GM23338 (cell line): ENCODE measurements around the gene ANKFY1. TPM values are rescaled to one million over a fixed set of nuclear protein-coding genes. Genes with fewer than 3 reads are reported as not detected.

Source experiments
- CREB1 ChIP-seq: fragments of 250-450 bp; sonication (Bioruptor Pico); IDR thresholded peaks from 2 replicates; pipeline ENCODE4 v1.5.0; 2020; ENCODE audit warnings: low read depth, mild to moderate bottlenecking, moderate library complexity
- JUNB ChIP-seq: IDR thresholded peaks from one replicate; pipeline ENCODE4 v1.6.1; 2016; ENCODE audit warnings: antibody characterized with exemption; ENCODE audit not compliant: unreplicated experiment
- REST ChIP-seq: IDR thresholded peaks from one replicate; pipeline ENCODE4 v1.6.1; 2018; ENCODE audit warnings: antibody characterized with exemption; ENCODE audit not compliant: unreplicated experiment
- ZNF114 ChIP-seq: fragments of 250-450 bp; sonication (Bioruptor Pico); IDR thresholded peaks from 2 replicates; pipeline ENCODE4 v1.5.0; 2020; ENCODE audit warnings: mild to moderate bottlenecking, moderate library complexity
- polyA plus RNA-seq: library from polyadenylated mRNA; unstranded; fragments of >200 nt; fragmentation: Nextera tagmentation; extraction: Ambion mirVana; gene quantifications from 2 replicates; pipeline ENCODE4 v1.2.1, GENCODE V29; 2016
- total RNA-seq: library from RNA; depleted of rRNA; stranded (reverse); fragments of >200 nt; shearing (Covaris generic); gene quantifications from 2 replicates; pipeline ENCODE4 v1.2.3, GENCODE V29; 2014
- TF ChIP-seq, protein P1 (sequence below): fragments of 250-450 bp; sonication (Bioruptor Pico); IDR thresholded peaks from 2 replicates; pipeline ENCODE4 v1.5.0; 2020; ENCODE audit warnings: mild to moderate bottlenecking, moderate library complexity
- TF ChIP-seq, protein P2 (sequence below): IDR thresholded peaks from 2 replicates; pipeline ENCODE4 v1.6.1; 2016; ENCODE audit warnings: antibody characterized with exemption

The ANKFY1 gene
- total and polyA plus RNA-seq, 2 experiments from 2014 or later: 12.9 to 44.4 TPM

DNA sequence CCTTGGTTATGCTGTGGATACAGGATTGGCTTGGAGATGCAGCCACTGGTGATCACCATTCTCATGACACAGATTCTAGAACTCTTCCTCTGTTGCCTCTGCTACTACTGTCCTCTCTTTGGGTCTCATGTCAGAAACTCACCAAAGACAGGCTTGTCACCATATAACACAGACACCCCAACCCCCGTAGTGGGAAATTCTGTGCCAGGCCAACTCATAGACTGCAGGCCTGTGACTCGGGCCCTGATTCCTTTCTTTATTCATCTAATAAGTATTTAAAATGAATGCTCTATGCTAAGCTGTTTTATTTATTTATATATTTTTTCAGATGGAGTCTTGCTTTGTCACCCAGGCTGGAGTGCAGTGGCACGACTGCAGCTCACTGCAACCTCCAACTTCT is 111.3 kb downstream of the ANKFY1 start (continued):
- TF ChIP-seq, protein P1, sequence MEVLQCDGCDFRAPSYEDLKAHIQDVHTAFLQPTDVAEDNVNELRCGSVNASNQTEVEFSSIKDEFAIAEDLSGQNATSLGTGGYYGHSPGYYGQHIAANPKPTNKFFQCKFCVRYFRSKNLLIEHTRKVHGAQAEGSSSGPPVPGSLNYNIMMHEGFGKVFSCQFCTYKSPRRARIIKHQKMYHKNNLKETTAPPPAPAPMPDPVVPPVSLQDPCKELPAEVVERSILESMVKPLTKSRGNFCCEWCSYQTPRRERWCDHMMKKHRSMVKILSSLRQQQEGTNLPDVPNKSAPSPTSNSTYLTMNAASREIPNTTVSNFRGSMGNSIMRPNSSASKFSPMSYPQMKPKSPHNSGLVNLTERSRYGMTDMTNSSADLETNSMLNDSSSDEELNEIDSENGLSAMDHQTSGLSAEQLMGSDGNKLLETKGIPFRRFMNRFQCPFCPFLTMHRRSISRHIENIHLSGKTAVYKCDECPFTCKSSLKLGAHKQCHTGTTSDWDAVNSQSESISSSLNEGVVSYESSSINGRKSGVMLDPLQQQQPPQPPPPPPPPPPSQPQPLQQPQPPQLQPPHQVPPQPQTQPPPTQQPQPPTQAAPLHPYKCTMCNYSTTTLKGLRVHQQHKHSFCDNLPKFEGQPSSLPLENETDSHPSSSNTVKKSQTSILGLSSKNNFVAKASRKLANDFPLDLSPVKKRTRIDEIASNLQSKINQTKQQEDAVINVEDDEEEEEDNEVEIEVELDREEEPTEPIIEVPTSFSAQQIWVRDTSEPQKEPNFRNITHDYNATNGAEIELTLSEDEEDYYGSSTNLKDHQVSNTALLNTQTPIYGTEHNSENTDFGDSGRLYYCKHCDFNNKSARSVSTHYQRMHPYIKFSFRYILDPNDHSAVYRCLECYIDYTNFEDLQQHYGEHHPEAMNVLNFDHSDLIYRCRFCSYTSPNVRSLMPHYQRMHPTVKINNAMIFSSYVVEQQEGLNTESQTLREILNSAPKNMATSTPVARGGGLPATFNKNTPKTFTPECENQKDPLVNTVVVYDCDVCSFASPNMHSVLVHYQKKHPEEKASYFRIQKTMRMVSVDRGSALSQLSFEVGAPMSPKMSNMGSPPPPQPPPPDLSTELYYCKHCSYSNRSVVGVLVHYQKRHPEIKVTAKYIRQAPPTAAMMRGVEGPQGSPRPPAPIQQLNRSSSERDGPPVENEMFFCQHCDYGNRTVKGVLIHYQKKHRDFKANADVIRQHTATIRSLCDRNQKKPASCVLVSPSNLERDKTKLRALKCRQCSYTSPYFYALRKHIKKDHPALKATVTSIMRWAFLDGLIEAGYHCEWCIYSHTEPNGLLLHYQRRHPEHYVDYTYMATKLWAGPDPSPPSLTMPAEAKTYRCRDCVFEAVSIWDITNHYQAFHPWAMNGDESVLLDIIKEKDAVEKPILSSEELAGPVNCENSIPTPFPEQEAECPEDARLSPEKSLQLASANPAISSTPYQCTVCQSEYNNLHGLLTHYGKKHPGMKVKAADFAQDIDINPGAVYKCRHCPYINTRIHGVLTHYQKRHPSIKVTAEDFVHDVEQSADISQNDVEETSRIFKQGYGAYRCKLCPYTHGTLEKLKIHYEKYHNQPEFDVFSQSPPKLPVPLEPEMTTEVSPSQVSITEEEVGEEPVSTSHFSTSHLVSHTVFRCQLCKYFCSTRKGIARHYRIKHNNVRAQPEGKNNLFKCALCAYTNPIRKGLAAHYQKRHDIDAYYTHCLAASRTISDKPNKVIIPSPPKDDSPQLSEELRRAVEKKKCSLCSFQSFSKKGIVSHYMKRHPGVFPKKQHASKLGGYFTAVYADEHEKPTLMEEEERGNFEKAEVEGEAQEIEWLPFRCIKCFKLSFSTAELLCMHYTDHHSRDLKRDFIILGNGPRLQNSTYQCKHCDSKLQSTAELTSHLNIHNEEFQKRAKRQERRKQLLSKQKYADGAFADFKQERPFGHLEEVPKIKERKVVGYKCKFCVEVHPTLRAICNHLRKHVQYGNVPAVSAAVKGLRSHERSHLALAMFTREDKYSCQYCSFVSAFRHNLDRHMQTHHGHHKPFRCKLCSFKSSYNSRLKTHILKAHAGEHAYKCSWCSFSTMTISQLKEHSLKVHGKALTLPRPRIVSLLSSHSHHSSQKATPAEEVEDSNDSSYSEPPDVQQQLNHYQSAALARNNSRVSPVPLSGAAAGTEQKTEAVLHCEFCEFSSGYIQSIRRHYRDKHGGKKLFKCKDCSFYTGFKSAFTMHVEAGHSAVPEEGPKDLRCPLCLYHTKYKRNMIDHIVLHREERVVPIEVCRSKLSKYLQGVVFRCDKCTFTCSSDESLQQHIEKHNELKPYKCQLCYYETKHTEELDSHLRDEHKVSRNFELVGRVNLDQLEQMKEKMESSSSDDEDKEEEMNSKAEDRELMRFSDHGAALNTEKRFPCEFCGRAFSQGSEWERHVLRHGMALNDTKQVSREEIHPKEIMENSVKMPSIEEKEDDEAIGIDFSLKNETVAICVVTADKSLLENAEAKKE (CRISPR knock-in tag): no peak
- no peak for TF ChIP-seq JUNB
- no peak for TF ChIP-seq ZNF114 (CRISPR knock-in tag)
- TF ChIP-seq, protein P2, sequence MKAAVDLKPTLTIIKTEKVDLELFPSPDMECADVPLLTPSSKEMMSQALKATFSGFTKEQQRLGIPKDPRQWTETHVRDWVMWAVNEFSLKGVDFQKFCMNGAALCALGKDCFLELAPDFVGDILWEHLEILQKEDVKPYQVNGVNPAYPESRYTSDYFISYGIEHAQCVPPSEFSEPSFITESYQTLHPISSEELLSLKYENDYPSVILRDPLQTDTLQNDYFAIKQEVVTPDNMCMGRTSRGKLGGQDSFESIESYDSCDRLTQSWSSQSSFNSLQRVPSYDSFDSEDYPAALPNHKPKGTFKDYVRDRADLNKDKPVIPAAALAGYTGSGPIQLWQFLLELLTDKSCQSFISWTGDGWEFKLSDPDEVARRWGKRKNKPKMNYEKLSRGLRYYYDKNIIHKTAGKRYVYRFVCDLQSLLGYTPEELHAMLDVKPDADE: no peak
- no peak for TF ChIP-seq REST
- no peak for TF ChIP-seq CREB1 (CRISPR knock-in tag)
